Activated CD8-positive, alpha-beta T cell treated with anti-CD3 and anti-CD28 coated beads for 36 hours (primary cell): ENCODE results near the gene SYNJ2. TPM values are rescaled to one million over a fixed set of nuclear protein-coding genes. Genes with fewer than 3 reads are reported as not detected.

Experiments
- ATAC-seq: fragments of 200-7000 bp; cut with Tn5 transposase; one replicate; pipeline ENCODE4 v1.10.0; 2021; ENCODE audit warnings: mild to moderate bottlenecking, moderate library complexity
- CTCF ChIA-PET: fragments of 350-600 bp; sonication (Branson Sonifier 250); formaldehyde crosslinking; loops from one replicate; lab custom pipeline; 2021; ENCODE audit warnings: antibody characterized with exemption; lab: Charles Lee
- POLR2A ChIA-PET: fragments of 350-600 bp; sonication (Branson Sonifier 250); formaldehyde crosslinking; loops from one replicate; lab custom pipeline; 2021; ENCODE audit warnings: antibody characterized with exemption; lab: Charles Lee
- DNase-seq: peaks from one replicate; pipeline ENCODE4 v3.0.0-alpha.2; 2020
- H3K27ac Mint-ChIP-seq: one replicate; pipeline ENCODE4 v1.8.0; 2021; ENCODE audit warnings: mild to moderate bottlenecking, mixed read lengths
- H3K27me3 Mint-ChIP-seq: one replicate; pipeline ENCODE4 v1.8.0; 2021; ENCODE audit warnings: mixed read lengths
- H3K36me3 Mint-ChIP-seq: one replicate; pipeline ENCODE4 v1.8.0; 2021; ENCODE audit warnings: low read depth, mixed read lengths
- H3K4me1 Mint-ChIP-seq: one replicate; pipeline ENCODE4 v1.8.0; 2021; ENCODE audit warnings: low read depth, mixed read lengths
- H3K4me3 Mint-ChIP-seq: one replicate; pipeline ENCODE4 v1.8.0; 2021; ENCODE audit warnings: mild to moderate bottlenecking, moderate library complexity, mixed read lengths
- H3K9me3 Mint-ChIP-seq: one replicate; pipeline ENCODE4 v1.8.0; 2021; ENCODE audit warnings: mixed read lengths
- CTCF ChIP-seq: fragments of 200-600 bp; IDR thresholded peaks from one replicate; pipeline ENCODE4 v1.8.0; 2022; ENCODE audit warnings: antibody characterized with exemption, mild to moderate bottlenecking
- intact Hi-C: fragments of 100-400 bp; cut with micrococcal nuclease; formaldehyde crosslinking; loops from one replicate; pipeline ENCODE4 v1.10.0; 2022
- total RNA-seq, 2 experiments: library from RNA; stranded (reverse); gene quantifications; one replicate each; pipeline ENCODE4 v1.2.3, GENCODE V29; 2021

The SYNJ2 gene
- total RNA-seq, 2 experiments from 2014 or later, result 27.7 to 28.5 TPM

- Mint-ChIP-seq H3K9me3 (no peaks in the 10 kb centered on the region), H3K27me3 (no peaks in the 10 kb centered on the region), H3K4me3 (no peak overlapping the region), H3K36me3 (peaks cover 76% of the 10 kb centered on the region), H3K27ac (peak overlapping the region; percentile 38), H3K4me1 (peaks cover 37% of the 10 kb centered on the region)
- TF ChIP-seq CTCF, result no peak
- ChIA-PET POLR2A (interaction anchor here (0.8 to 1.6 kb wide), 2 partner anchors 186 to 319 kb away, joined by 3 read pairs; no protein-coding TSS in a partner anchor), CTCF (interaction anchor here (3.4 kb wide), 1 partner anchor 131 kb away, joined by 10 read pairs; no protein-coding TSS in a partner anchor)
- ATAC-seq (no peak), DNase-seq (no peak)
- intact Hi-C loops, result no loop called here
Observed at GRCh38 chr6:157941101-157941863, 40.4 kb upstream of the SYNJ2 start.

GRCh38 chr6:157942351-157942750, 39.3 kb upstream of the SYNJ2 start:
- peaks cover 45% of the 10 kb centered on the region for H3K4me1 Mint-ChIP-seq
- TF ChIP-seq CTCF, result no peak
- H3K36me3 Mint-ChIP-seq, result peaks cover 81% of the 10 kb centered on the region
- no peaks in the 10 kb centered on the region for H3K9me3 Mint-ChIP-seq
- H3K4me3 Mint-ChIP-seq, result no peak overlapping the region
- DNase-seq (no peak), ATAC-seq (no peak)
- intact Hi-C loops, result no loop called here
- ChIA-PET POLR2A (no interaction called here), CTCF (interaction anchor here (3.4 kb wide), 1 partner anchor 130 kb away, joined by 10 read pairs; no protein-coding TSS in a partner anchor)
- no peaks in the 10 kb centered on the region for H3K27me3 Mint-ChIP-seq
- peak overlapping the region; percentile 55 for H3K27ac Mint-ChIP-seq

- DNase-seq (no peak), ATAC-seq (no peak)
- ChIA-PET POLR2A (no interaction called here), CTCF (interaction anchor here (3.4 kb wide), 1 partner anchor 129 kb away, joined by 10 read pairs; no protein-coding TSS in a partner anchor)
- Mint-ChIP-seq H3K4me1 (peaks cover 45% of the 10 kb centered on the region), H3K4me3 (no peak overlapping the region), H3K27me3 (no peaks in the 10 kb centered on the region), H3K27ac (no peak overlapping the region), H3K36me3 (peaks cover 81% of the 10 kb centered on the region), H3K9me3 (no peaks in the 10 kb centered on the region)
- intact Hi-C loops, result no loop called here
- no peak for TF ChIP-seq CTCF
Observed at GRCh38 chr6:157943249-157943963, 38.3 kb upstream of the SYNJ2 start.

GRCh38 chr6:157943964-157944283, 37.7 kb upstream of the SYNJ2 start:
- Mint-ChIP-seq H3K27ac (peak overlapping the region; percentile 9), H3K4me1 (peaks cover 45% of the 10 kb centered on the region), H3K36me3 (peaks cover 78% of the 10 kb centered on the region), H3K27me3 (no peaks in the 10 kb centered on the region), H3K4me3 (no peak overlapping the region), H3K9me3 (peaks cover 4% of the 10 kb centered on the region)
- ChIA-PET CTCF (interaction anchor here (0.7 kb wide), 1 partner anchor 187 kb away, joined by 3 read pairs; no protein-coding TSS in a partner anchor), POLR2A (no interaction called here)
- TF ChIP-seq CTCF, result no peak
- no peak for DNase-seq
- no peak for ATAC-seq
- intact Hi-C loops, result no loop called here
